CD1c-positive myeloid dendritic cell (primary cell): ENCODE results near the gene OLFM3.

Experiments
- DNase-seq: peaks from one replicate; pipeline ENCODE4 v3.0.0-alpha.2; 2016; ENCODE audit errors: extremely low spot score

The OLFM3 gene

GRCh38 chr1:101847626-101848025 is 149.1 kb downstream of the OLFM3 start:
- no peak for DNase-seq

DNA sequence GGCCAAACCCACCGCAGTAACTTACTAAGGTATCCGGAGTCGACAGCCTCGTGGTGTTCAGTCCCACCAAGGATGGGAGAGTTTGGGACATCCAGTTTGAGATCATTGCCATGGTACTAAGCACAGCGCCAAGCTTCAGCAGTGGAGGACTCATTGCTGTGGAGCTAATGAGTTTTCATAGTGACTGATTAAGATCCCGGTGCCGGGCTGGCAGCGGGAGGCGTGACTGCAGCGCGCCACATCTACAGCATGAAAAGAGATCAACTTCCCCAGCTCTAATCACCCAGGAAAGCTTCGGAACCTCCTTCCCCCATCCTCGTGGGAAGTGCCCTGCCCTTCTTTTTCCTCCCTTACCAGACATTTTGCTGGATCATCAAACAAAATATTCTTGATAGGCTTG is 149.9 kb downstream of the OLFM3 start:
- no peak for DNase-seq

DNA sequence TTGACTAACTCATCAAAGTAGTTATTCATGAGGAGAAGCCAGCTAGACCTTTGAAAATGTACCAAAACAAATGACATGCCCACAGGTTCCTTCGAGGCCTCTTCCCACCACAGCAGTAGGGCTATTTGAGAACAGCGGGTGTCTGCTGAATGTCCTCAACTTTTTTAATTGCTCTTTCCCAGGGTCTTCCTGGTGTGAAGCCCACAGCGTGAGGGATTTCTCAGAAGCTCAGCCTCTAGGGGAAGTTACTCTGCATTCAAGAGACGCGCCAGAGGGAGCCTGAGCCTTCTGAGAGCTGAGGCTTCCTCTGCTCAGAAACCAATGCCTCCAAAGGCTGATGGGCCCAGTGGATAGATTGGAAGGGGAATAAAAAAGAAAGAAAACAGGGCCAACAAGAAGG is 153.6 kb downstream of the OLFM3 start:
- no peak for DNase-seq

GRCh38 chr1:101841824-101842223 is 154.9 kb downstream of the OLFM3 start:
- DNase-seq: no peak

- no peak for DNase-seq
Observed at GRCh38 chr1:101835988-101836387, 160.7 kb downstream of the OLFM3 start.

DNA sequence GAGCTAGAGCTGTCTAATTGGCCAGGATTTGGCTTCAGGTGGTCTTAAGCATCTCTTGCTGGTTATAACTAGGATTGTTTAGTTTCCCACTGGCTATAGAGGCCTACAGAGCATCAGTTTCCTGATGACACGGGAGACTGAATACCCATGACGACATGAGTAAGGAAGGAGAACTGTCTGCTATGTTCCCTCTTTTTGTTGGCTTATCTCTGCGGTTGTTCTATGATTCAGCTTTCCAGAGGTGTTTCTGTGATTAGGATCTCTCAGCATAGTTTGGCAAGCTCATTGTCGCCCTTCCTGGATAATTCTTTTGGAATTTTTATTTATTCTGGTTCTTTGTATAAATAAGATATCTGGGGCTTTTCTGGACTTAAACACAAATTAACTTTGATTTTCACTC is 163.4 kb downstream of the OLFM3 start:
- DNase-seq: no peak

- DNase-seq: no peak
Observed at GRCh38 chr1:101826416-101826815, 170.3 kb downstream of the OLFM3 start.

DNA sequence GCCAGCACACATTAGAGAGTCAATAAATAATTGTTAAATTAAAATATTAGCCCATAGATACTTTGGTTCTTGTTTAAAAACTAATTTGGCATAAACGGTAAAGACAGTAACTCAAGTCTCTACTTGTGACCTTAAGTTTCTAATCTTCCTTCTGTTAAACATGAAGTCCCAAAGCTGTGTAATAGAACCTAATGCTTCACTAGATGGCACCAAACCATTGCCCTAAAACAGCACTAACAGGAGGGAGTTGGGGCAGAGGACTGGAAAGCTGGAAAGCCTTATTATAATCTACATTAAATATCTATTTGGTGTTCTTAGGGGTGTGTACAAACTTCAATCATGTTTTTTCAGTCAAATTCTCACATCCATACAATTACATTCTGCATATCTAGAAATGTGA is 176.7 kb downstream of the OLFM3 start:
- DNase-seq: no peak

GRCh38 chr1:101816262-101816661 is 180.5 kb downstream of the OLFM3 start:
- no peak for DNase-seq

- no peak for DNase-seq
Observed at GRCh38 chr1:101798417-101798816, 198.3 kb downstream of the OLFM3 start.

- DNase-seq: no peak
Observed at GRCh38 chr1:101797722-101798121, 199.0 kb downstream of the OLFM3 start.

GRCh38 chr1:101781201-101781831 is 215.4 kb downstream of the OLFM3 start:
- peak; percentile 5 for DNase-seq

GRCh38 chr1:101769520-101769919 is 227.2 kb downstream of the OLFM3 start:
- DNase-seq: no peak

GRCh38 chr1:101757985-101758384 is 238.7 kb downstream of the OLFM3 start:
- DNase-seq: no peak

DNA sequence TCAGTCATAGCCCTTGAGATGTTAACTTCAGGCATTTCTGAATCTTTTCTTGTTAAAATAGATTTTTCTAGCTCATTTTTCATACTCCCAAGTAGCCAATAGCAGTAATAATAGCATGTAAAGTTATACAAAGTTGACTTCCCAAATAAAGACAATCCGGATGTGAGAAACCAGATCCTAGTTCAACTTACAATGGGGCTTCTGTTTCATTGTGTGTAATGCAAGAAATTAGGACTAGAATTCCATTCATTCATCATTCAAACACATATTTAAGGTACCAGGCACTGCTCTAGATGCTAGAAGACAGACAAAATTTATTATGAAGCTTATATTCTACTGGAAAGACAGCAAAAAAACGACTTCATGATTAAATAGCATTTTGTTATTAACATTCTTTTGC is 240.3 kb downstream of the OLFM3 start:
- no peak for DNase-seq
